Stomach (tissue), 9 donors: ENCODE results near the gene RSPO3. TPM values are rescaled to one million over a fixed set of nuclear protein-coding genes. Genes with fewer than 3 reads are reported as not detected.

Experiments
- DNase-seq, 2 donors: peaks; one replicate each; pipeline versions ENCODE4 v3.0.0 to v3.0.0-alpha.2; 2013 to 2019
- H3K27ac ChIP-seq, 5 donors: fragments of 200-600 bp in 4 of 5; sonication (generic) in 4 of 5; one replicate each; pipeline ENCODE4 v1.5.1; 2013 to 2019; ENCODE audit warnings: mild to moderate bottlenecking in 1 of 5, moderate library complexity in 1 of 5
- H3K27me3 ChIP-seq, 3 donors: fragments of 200-600 bp; sonication (generic); one replicate each; pipeline ENCODE4 v1.5.1; 2017 to 2019; ENCODE audit warnings: mixed run types in 1 of 3
- H3K36me3 ChIP-seq, 4 donors: fragments of 200-600 bp; sonication (generic); 1 replicate in 3 of 4; 2 replicates in 1 of 4; pipeline ENCODE4 v1.5.1; 2016 to 2019
- H3K4me1 ChIP-seq, 4 donors: fragments of 200-600 bp; sonication (generic); one replicate each; pipeline ENCODE4 v1.5.1; 2016 to 2019
- H3K4me3 ChIP-seq, 4 donors: fragments of 200-600 bp; sonication (generic) in 3 of 4; one replicate each; pipeline ENCODE4 v1.5.1; 2016 to 2019; ENCODE audit warnings: mild to moderate bottlenecking in 1 of 4
- H3K9me3 ChIP-seq, 4 donors: fragments of 200-600 bp; sonication (generic); one replicate each; pipeline ENCODE4 v1.5.1; 2016 to 2019
- EP300 ChIP-seq: sonication (generic); formaldehyde crosslinking; IDR thresholded peaks from one replicate; pipeline ENCODE4 v1.6.1; 2017; ENCODE audit warnings: antibody characterized with exemption
- POLR2A ChIP-seq, 4 donors: fragments of 450-650 bp; IDR thresholded peaks; one replicate each; pipeline ENCODE4 v1.6.1; 2016; ENCODE audit warnings: antibody characterized with exemption in 4 of 4, control low read depth in 2 of 4, mild to moderate bottlenecking in 1 of 4, moderate library complexity in 1 of 4
- POLR2AphosphoS5 ChIP-seq, 3 donors: sonication (generic); formaldehyde crosslinking; IDR thresholded peaks; one replicate each; pipeline ENCODE4 v1.6.1; 2016; ENCODE audit warnings: antibody characterized with exemption in 3 of 3
- WGBS, 5 donors: extraction: QIAGEN DNeasy Blood & Tissue Kit in 3 of 5; methylation state at CpG; one replicate each; pipeline versions ENCODE4 v1.1.5 to v1.1.7; 2013 to 2018; 5-methylcytosine and 5-hydroxymethylcytosine counted together
- intact Hi-C: fragments of 100-400 bp; cut with DNase I; formaldehyde crosslinking; loops from one replicate; pipeline ENCODE4 v1.15.1; 2023; ENCODE audit warnings: low total_unique reads
- polyA plus RNA-seq, 3 donors: library from polyadenylated mRNA; stranded (reverse); fragments of 200-250 nt; gene quantifications; one replicate each; pipeline ENCODE4 v1.2.3, GENCODE V29; 2013
- total RNA-seq, 5 donors: library from RNA; depleted of rRNA; stranded (reverse); fragments of >200 nt; gene quantifications; one replicate each; pipeline versions ENCODE4 v1.1.0 to v1.2.3, GENCODE V29; 2014 to 2016
- TF ChIP-seq, protein P1 (sequence below), 7 experiments: fragments of 450-650 bp in 4 of 7; fragments of 200-600 bp in 3 of 7; sonication (generic) in 3 of 7; IDR thresholded peaks; one replicate each; pipeline ENCODE4 v1.5.1; 2016 to 2019; ENCODE audit warnings: antibody characterized with exemption in 7 of 7, control low read depth in 2 of 7, mild to moderate bottlenecking in 1 of 7
- donor health status: healthy with polysubstance abuse.
- donor health status: Bipolar disorder and iron deficiency.
- donor health status: healthy.

The RSPO3 gene
- total and polyA plus RNA-seq, 8 donors = 2.0 to 59.5 (median 7.6) TPM

DNA sequence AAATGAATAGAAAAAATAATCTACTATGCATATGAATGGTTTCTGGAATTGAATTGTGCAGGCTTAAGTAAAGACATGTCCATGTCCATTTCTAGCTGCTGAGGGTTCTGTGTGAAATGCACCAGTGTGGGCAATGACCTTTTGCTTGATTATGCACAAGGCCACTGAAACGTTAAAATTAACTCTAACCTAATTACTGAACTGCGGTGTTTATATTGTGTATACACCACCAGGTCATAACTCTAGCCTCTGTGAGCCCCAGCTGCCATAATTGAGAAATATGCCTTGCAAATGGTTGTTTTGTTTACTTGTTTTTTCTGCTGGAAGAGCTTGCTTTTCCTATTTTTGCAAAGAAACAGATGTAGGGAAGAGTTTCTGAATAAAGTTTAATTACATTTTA is 46.1 kb downstream of the RSPO3 start:
- H3K4me3 ChIP-seq = no peak overlapping the region
- WGBS, 5 donors = 38 to 69% (median 42%) methylated on average over 2 of the region's 2 CpGs
- TF ChIP-seq POLR2AphosphoS5 (IDR thresholded peaks at IDR 0.05) (no peak), EP300 (no peak), POLR2A (IDR thresholded peaks at IDR 0.05) (no peak)
- TF ChIP-seq, protein P1, sequence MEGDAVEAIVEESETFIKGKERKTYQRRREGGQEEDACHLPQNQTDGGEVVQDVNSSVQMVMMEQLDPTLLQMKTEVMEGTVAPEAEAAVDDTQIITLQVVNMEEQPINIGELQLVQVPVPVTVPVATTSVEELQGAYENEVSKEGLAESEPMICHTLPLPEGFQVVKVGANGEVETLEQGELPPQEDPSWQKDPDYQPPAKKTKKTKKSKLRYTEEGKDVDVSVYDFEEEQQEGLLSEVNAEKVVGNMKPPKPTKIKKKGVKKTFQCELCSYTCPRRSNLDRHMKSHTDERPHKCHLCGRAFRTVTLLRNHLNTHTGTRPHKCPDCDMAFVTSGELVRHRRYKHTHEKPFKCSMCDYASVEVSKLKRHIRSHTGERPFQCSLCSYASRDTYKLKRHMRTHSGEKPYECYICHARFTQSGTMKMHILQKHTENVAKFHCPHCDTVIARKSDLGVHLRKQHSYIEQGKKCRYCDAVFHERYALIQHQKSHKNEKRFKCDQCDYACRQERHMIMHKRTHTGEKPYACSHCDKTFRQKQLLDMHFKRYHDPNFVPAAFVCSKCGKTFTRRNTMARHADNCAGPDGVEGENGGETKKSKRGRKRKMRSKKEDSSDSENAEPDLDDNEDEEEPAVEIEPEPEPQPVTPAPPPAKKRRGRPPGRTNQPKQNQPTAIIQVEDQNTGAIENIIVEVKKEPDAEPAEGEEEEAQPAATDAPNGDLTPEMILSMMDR (IDR thresholded peaks at IDR 0.05) = no peak

DNA sequence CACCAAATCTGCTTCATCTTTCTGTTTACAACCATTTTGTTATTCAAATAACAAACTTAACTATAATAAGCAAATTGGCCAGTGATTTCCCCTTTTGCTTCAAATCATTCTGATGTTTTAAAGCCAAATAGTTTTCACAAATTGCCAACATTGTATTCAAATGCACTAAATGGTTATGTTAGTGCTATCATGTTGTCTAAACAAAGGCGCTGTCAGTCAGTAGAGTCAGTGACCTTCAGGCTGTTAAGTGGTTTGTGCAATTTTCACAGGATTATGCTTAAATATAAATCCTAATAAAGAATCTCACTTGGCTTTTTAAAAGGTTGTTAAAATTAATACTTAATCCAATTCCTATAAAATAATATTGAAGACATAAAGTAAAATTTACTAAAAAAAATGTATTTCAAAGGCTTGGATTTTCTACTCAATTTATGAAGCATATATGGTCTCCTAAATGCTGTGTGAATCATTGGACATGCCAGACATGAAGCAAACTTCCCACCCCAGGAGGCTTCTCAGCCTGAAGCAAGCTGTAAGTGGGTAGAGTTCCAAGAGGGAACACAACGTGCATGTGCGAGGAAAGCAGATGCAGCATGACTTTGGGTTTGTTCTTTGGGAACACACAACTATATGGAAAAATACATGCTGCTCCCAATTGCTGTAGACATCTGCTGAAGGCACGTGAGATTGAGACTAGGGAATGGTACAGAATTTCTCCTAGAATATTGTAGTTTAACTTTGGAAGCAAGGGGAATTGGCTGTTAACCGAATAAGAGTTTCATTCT is 54.9 kb downstream of the RSPO3 start:
- TF ChIP-seq, protein P1 (IDR thresholded peaks at IDR 0.05) = no peak
- TF ChIP-seq POLR2AphosphoS5 (IDR thresholded peaks at IDR 0.05) (no peak), POLR2A (IDR thresholded peaks at IDR 0.05) (no peak), EP300 (no peak)
- intact Hi-C loops = no loop called here
- no peak overlapping the region for H3K4me3 ChIP-seq
- DNase-seq = peak in 1 of 2 donors; percentile 41
- 69 to 77% (median 71%) methylated on average over 5 of the region's 5 CpGs for WGBS, 5 donors
- H3K27ac ChIP-seq = no peak overlapping the region
- H3K9me3 ChIP-seq = no peaks in the 10 kb centered on the region
- H3K4me1 ChIP-seq = no peaks in the 10 kb centered on the region
- H3K27me3 ChIP-seq = no peaks in the 10 kb centered on the region
- H3K36me3 ChIP-seq = no peaks in the 10 kb centered on the region

More for the DNA sequence above, 46.1 kb downstream of the RSPO3 start:
- no peaks in the 10 kb centered on the region for H3K36me3 ChIP-seq
- no peaks in the 10 kb centered on the region for H3K27me3 ChIP-seq
- H3K9me3 ChIP-seq = no peaks in the 10 kb centered on the region
- intact Hi-C loops = no loop called here
- DNase-seq = no peak
- H3K27ac ChIP-seq = no peak overlapping the region
- H3K4me1 ChIP-seq = peaks cover 0 to 9% (median 0%) of the 10 kb centered on the region in 4 donors

DNA sequence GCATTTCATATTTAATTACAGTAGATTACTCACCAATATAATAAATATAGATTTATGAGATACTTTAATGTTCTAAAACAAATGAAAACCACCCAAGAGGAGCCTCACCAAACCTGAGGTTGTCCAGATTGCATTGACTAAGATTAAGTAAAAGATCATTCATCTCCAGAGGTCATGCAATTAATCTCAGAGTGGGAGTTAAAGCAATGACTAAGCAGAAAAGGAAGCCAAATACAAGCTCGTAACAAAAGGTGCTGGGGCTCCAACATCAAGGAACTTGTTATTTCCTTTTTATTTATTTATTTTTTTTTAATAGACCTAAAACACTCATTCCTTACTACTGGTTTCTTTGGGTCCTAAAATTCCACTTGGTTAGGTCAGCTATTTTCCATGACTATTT is 57.7 kb downstream of the RSPO3 start:
- intact Hi-C loops = no loop called here
- H3K27ac ChIP-seq = no peak overlapping the region
- no peaks in the 10 kb centered on the region for H3K27me3 ChIP-seq
- no peaks in the 10 kb centered on the region for H3K4me1 ChIP-seq
- WGBS, 5 donors = 14 to 40% (median 36%) methylated on average over 1 of the region's 1 CpG
- DNase-seq = no peak
- TF ChIP-seq, protein P1 (IDR thresholded peaks at IDR 0.05) = no peak
- TF ChIP-seq POLR2AphosphoS5 (IDR thresholded peaks at IDR 0.05) = no peak
- no peak for TF ChIP-seq POLR2A (IDR thresholded peaks at IDR 0.05)
- no peak for TF ChIP-seq EP300
- H3K9me3 ChIP-seq = no peaks in the 10 kb centered on the region
- H3K36me3 ChIP-seq = no peaks in the 10 kb centered on the region
- H3K4me3 ChIP-seq = no peak overlapping the region

DNA sequence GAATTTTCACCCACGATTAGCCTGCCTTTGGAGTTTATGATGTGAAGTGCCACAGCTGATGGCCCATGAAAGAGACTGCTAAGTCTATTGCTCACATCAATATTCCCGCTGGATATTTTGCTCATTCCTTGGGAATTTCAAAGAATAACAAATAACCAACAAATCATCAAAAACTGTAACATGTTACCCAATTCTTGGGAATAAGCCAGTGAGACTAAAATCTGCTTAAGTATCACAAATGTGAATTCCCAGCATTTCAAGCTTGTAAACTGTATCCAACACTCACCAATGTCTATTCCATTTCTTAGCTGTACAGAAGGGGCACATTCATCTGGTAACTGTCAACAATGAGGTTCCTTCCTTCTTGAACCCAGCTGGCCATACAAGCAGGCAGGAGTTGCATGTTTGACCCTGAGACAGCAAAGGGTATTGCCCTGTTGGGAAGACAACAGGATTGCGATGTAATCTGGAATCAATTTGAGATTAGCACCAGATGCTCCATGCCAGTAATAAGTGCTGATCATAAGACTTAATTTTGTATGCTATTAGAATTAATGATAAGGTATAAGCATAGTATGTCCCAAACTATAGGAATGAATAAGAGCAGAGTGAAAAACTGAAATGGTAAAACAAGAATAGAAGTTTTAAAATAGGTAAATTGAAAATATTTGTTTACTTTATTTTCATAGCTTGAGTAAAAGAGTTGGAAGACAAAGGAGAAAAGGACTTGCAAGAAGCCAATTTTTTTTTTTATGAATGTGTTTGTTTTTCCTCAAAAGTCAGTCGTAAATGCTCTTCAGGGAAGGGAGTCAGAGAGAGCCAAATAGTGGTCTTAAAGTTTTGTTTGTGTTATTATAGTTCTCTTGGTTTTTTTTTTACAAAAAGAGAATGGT is 58.8 kb downstream of the RSPO3 start:
- WGBS, 5 donors = 68 to 72% (median 69%) methylated on average over 4 of the region's 4 CpGs

More for the DNA sequence above, 58.8 kb downstream of the RSPO3 start:
- no peaks in the 10 kb centered on the region for H3K27me3 ChIP-seq
- H3K4me3 ChIP-seq = no peak overlapping the region
- no peaks in the 10 kb centered on the region for H3K36me3 ChIP-seq
- peak overlapping the region in 2 of 5 donors; percentile 15 to 36 for H3K27ac ChIP-seq
- H3K9me3 ChIP-seq = no peaks in the 10 kb centered on the region
- DNase-seq = no peak
- no peaks in the 10 kb centered on the region for H3K4me1 ChIP-seq
- intact Hi-C loops = no loop called here
- no peak for TF ChIP-seq POLR2A (IDR thresholded peaks at IDR 0.05)
- TF ChIP-seq EP300 = no peak
- TF ChIP-seq POLR2AphosphoS5 (IDR thresholded peaks at IDR 0.05) = no peak
- TF ChIP-seq, protein P1 (IDR thresholded peaks at IDR 0.05) = no peak
